Measurements from ENCODE around the gene UBE2J2.

UBE2J2 gene

DNA sequence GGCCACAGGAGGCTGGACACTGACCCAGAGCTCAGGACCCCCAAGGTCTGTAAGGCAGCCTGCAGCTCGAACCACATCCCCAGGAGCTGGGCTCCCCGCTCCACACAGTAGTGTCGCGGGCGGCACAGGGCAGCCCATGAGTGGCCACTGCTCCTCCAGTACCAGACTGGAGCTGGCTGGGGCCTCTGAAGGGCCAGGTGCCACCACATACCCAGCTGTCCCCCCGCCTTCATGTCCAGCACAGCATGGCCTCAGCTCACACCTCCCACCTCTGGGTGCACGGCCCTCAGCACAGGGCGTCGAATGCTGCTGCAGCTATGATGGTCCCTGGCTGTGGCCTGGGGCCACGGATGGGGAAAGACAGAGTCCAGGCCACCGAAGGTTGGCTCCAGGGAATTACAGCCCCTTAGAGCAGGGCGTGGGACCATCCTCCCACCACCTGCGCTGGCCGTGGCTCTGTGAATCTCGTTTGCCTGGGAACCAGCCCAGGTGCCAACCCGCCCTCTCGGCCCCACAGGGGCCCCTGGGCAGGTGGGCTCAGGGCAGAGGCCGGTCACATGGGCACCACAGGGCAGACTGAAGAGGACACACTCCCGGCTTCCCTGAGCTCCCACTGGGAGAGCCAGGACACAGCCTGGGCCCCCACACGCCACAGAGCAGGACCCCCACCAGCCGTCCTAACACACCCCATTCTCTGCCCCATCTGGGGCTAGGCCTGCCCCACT is 57.6 kb downstream of the UBE2J2 start:
- 0 out of 2 replicates have a peak, but pooled peaks have one; percentile 9 for TF ChIP-seq ZBTB7A (IDR thresholded peaks at IDR 0.05; ENCODE audit: low read depth)
- TF ChIP-seq EGR1 (IDR thresholded peaks at IDR 0.05), result no peak
- TF ChIP-seq CREB1 (IDR thresholded peaks at IDR 0.05; ENCODE audit: low read depth), result no peak
- no peak for TF ChIP-seq EP300 (IDR thresholded peaks at IDR 0.05; ENCODE audit: borderline replicate concordance)
- TF ChIP-seq TAF1 (IDR thresholded peaks at IDR 0.05; ENCODE audit: low read depth), result no peak
- no peak for TF ChIP-seq TEAD4 (IDR thresholded peaks at IDR 0.05)

GRCh38 chr1:1215080-1215676 is 58.5 kb downstream of the UBE2J2 start:
- TF ChIP-seq EGR1 (IDR thresholded peaks at IDR 0.05), result no peak
- no peak for TF ChIP-seq TCF12 (IDR thresholded peaks at IDR 0.05; ENCODE audit: low read depth)
- TF ChIP-seq CEBPB (IDR thresholded peaks at IDR 0.05), result no peak
- no peak for TF ChIP-seq FOXM1 (IDR thresholded peaks at IDR 0.05; ENCODE audit: borderline replicate concordance, low read depth)
- TF ChIP-seq TEAD4 (IDR thresholded peaks at IDR 0.05), result no peak
- no peak for TF ChIP-seq EP300 (IDR thresholded peaks at IDR 0.05; ENCODE audit: borderline replicate concordance)
- TF ChIP-seq TAF1 (IDR thresholded peaks at IDR 0.05; ENCODE audit: low read depth), result no peak
- no peak for TF ChIP-seq ZBTB7A (IDR thresholded peaks at IDR 0.05; ENCODE audit: low read depth)
- no peak for TF ChIP-seq YY1 (IDR thresholded peaks at IDR 0.05; ENCODE audit: low read depth)
- no peak for TF ChIP-seq REST (IDR thresholded peaks at IDR 0.05; ENCODE audit: low read depth)
- no peak for TF ChIP-seq RAD21 (IDR thresholded peaks at IDR 0.05; ENCODE audit: low read depth)
- TF ChIP-seq NFIC (IDR thresholded peaks at IDR 0.05), result no peak
- no peak for TF ChIP-seq CREB1 (IDR thresholded peaks at IDR 0.05; ENCODE audit: low read depth)
- TF ChIP-seq MAX (IDR thresholded peaks at IDR 0.05), result no peak
- TF ChIP-seq, protein P1, sequence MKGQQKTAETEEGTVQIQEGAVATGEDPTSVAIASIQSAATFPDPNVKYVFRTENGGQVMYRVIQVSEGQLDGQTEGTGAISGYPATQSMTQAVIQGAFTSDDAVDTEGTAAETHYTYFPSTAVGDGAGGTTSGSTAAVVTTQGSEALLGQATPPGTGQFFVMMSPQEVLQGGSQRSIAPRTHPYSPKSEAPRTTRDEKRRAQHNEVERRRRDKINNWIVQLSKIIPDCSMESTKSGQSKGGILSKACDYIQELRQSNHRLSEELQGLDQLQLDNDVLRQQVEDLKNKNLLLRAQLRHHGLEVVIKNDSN (IDR thresholded peaks at IDR 0.05), result no peak

- TF ChIP-seq MAX (IDR thresholded peaks at IDR 0.05), result no peak
- TF ChIP-seq CREB1 (IDR thresholded peaks at IDR 0.05; ENCODE audit: low read depth), result no peak
- no peak for TF ChIP-seq TEAD4 (IDR thresholded peaks at IDR 0.05)
- no peak for TF ChIP-seq ZBTB7A (IDR thresholded peaks at IDR 0.05; ENCODE audit: low read depth)
- no peak for TF ChIP-seq TAF1 (IDR thresholded peaks at IDR 0.05; ENCODE audit: low read depth)
- TF ChIP-seq REST (IDR thresholded peaks at IDR 0.05; ENCODE audit: low read depth), result no peak
- TF ChIP-seq RAD21 (IDR thresholded peaks at IDR 0.05; ENCODE audit: low read depth), result no peak
Measured at GRCh38 chr1:1213345-1214265, 60.0 kb downstream of the UBE2J2 start, which contains the start of gene TNFRSF4. TNFRSF4 (minus strand) TSS chr1:1214153; CDS start chr1:1214127, 26 bp downstream.

DNA sequence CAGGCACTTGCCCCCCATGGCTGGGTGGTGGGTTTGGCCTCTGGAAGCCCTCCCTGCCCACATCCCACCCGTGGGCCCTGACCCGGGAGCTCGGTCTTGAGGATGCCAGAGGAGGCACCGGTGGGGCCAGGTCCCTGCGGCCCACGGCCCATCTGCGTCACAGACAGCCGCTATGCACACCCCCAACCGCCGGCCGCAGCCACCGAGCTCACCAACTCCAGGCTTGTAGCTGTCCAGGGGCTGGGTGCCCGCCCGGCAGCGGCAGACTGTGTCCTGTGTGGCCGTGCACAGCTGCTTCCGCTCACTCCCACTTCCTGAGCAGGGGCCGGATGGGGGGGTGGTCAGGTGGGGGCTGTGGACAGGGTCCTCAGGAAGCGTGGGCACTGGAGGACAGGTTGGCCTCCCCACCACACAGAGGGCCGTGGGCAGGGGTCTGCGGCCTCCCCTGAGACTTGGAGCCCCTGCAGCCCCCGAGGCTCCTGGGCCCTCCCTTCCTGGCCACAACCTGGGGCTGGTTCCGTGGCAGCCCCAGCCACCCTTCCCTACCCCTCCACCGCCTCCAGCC is 60.8 kb downstream of the UBE2J2 start:
- TF ChIP-seq YY1 (IDR thresholded peaks at IDR 0.05; ENCODE audit: low read depth) (no peak), TEAD4 (IDR thresholded peaks at IDR 0.05) (no peak), ZBTB7A (IDR thresholded peaks at IDR 0.05; ENCODE audit: low read depth) (no peak), RAD21 (IDR thresholded peaks at IDR 0.05; ENCODE audit: low read depth) (no peak), EGR1 (IDR thresholded peaks at IDR 0.05) (no peak), TCF12 (IDR thresholded peaks at IDR 0.05; ENCODE audit: low read depth) (no peak), CEBPB (IDR thresholded peaks at IDR 0.05) (no peak), CREB1 (IDR thresholded peaks at IDR 0.05; ENCODE audit: low read depth) (no peak), TAF1 (IDR thresholded peaks at IDR 0.05; ENCODE audit: low read depth) (no peak), FOXM1 (IDR thresholded peaks at IDR 0.05; ENCODE audit: borderline replicate concordance, low read depth) (no peak), EP300 (IDR thresholded peaks at IDR 0.05; ENCODE audit: borderline replicate concordance) (no peak)
- TF ChIP-seq, protein P1 (IDR thresholded peaks at IDR 0.05), result no peak
